ENCODE data around the gene MCU. TPM values are rescaled to one million over a fixed set of nuclear protein-coding genes. Genes with fewer than 3 reads are reported as not detected.

The MCU gene
- total and polyA plus RNA-seq, 2 of the 4 experiments (the other 2 are of a cell fraction) = 36.2 to 36.7 TPM

DNA sequence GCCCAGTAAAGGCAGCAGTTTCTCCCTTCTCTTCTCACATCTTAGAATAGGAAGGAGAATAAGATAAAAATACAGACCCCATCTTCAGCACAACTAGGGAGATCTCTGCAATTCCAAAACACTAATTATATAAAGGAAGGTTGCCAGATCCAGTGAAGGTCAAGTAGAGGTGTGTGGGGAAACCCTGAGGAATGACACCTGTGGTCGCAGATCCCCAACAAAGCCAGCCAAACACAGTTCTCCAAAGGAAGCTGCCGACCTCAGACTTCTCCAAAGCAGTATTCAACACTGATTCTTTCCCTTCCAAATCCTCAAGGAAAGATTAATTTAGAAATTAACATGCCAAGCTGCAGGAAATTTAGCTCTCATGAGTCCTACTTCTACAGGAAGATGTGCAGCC, 138.7 kb downstream of the MCU start:
- intact Hi-C loops (cut with micrococcal nuclease) (loop anchor here (5.0 kb wide), 2 partner anchors 232 to 453 kb away; no protein-coding TSS in a partner anchor), in situ Hi-C loops (cut with MboI; ENCODE audit: low sequenced_read_pairs) (loop anchor here (5.0 kb wide), 2 partner anchors 138 to 468 kb away; partner anchors contain the start of gene MCU), dilution Hi-C loops (cut with HindIII; ENCODE audit: low sequenced_read_pairs, unreplicated experiment) (no loop called here)
- no TSS peak for BruUV-seq (replicated peaks)
- peaks cover 4% of the 10 kb centered on the region; the same call in 1 of the 2 replicates for H4K20me1 ChIP-seq (ENCODE audit: insufficient read depth, low read length)
- H3K14ac ChIP-seq (replicated peaks; ENCODE audit: low read depth, low read length) = 0 out of 2 replicates have a peak overlapping the region, but pooled peaks have one; percentile 14
- no peak overlapping the region for H3K27ac ChIP-seq (ENCODE audit: insufficient read depth, low read length)
- H3K27me3 ChIP-seq (ENCODE audit: control insufficient read depth, insufficient read depth, low read length) = no peaks in the 10 kb centered on the region
- ChIA-PET POLR2A (ENCODE audit: unreplicated experiment) (no interaction called here), CTCF (no interaction called here)
- no peak overlapping the region for H2BK5ac ChIP-seq (ENCODE audit: low read depth, low read length, poor library complexity, severe bottlenecking)
- no peak overlapping the region for H2BK20ac ChIP-seq (ENCODE audit: low read depth, low read length)
- DNase-seq (no peak), ATAC-seq (ENCODE audit: low read depth) (no peak)
- no peak overlapping the region for H2AFZ ChIP-seq (replicated peaks; ENCODE audit: low read length, poor library complexity)
- no peaks in the 10 kb centered on the region for H3K9me3 ChIP-seq (ENCODE audit: control insufficient read depth, insufficient read depth, low read length)
- no CpG with 5 or more reads among the region's 2 CpGs for WGBS, 2 experiments (ENCODE audit: extremely low coverage in 2 of 2, insufficient read length in 1 of 2)
- peaks cover 2% of the 10 kb centered on the region; the same call in 1 of the 2 replicates for H3K36me3 ChIP-seq (ENCODE audit: control insufficient read depth, insufficient read depth, low read length)
- H3K79me1 ChIP-seq (ENCODE audit: low read depth in 1 of 2, low read length in 2 of 2) = peaks cover 21 to 44% of the 10 kb centered on the region in 2 experiments
- H3K18ac ChIP-seq (ENCODE audit: low read depth, low read length) = no peak overlapping the region
- no peak overlapping the region for H3K4me3 ChIP-seq (ENCODE audit: insufficient read depth, low read depth, low read length)
- no peak overlapping the region for H4K5ac ChIP-seq (ENCODE audit: low read depth, low read length)
- 0 out of 2 replicates have a peak overlapping the region, but pooled peaks have one; percentile 3 for H3K23ac ChIP-seq (ENCODE audit: low read depth, low read length)
- H4K8ac ChIP-seq (ENCODE audit: low read depth in 2 of 2, low read length in 2 of 2) = no peak overlapping the region
- H3K9ac ChIP-seq (ENCODE audit: low read depth, low read length) = no peak overlapping the region
- TF ChIP-seq CEBPB (IDR thresholded peaks at IDR 0.05; ENCODE audit: low read depth, low read length) = no peak
- TF ChIP-seq NFE2L2 (IDR thresholded peaks at IDR 0.05; ENCODE audit: low read depth, low read length) = no peak
- TF ChIP-seq RAD21 (IDR thresholded peaks at IDR 0.05; ENCODE audit: low read length) = no peak
- no peak for TF ChIP-seq SMC3 (IDR thresholded peaks at IDR 0.05; ENCODE audit: low read depth, low read length)
- TF ChIP-seq, protein P1, sequence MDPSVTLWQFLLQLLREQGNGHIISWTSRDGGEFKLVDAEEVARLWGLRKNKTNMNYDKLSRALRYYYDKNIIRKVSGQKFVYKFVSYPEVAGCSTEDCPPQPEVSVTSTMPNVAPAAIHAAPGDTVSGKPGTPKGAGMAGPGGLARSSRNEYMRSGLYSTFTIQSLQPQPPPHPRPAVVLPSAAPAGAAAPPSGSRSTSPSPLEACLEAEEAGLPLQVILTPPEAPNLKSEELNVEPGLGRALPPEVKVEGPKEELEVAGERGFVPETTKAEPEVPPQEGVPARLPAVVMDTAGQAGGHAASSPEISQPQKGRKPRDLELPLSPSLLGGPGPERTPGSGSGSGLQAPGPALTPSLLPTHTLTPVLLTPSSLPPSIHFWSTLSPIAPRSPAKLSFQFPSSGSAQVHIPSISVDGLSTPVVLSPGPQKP (IDR thresholded peaks at IDR 0.05; ENCODE audit: borderline replicate concordance, low read depth, low read length) = no peak
- no peak for TF ChIP-seq POLR2A (IDR thresholded peaks at IDR 0.05; ENCODE audit: low read depth, low read length)
- TF ChIP-seq BHLHE40 (IDR thresholded peaks at IDR 0.05; ENCODE audit: low read depth, low read length) = no peak
- TF ChIP-seq MAZ (IDR thresholded peaks at IDR 0.05; ENCODE audit: borderline replicate concordance, low read depth, low read length) = no peak
- no peak for TF ChIP-seq FOS (IDR thresholded peaks at IDR 0.05; ENCODE audit: low read depth, low read length)
- TF ChIP-seq MAFK (IDR thresholded peaks at IDR 0.05; ENCODE audit: low read depth, low read length) = no peak
- no peak for TF ChIP-seq RFX5 (IDR thresholded peaks at IDR 0.05; ENCODE audit: low read depth, low read length)
- no peak for TF ChIP-seq CHD1 (IDR thresholded peaks at IDR 0.05; ENCODE audit: low read depth, low read length)
- TF ChIP-seq, protein P2, sequence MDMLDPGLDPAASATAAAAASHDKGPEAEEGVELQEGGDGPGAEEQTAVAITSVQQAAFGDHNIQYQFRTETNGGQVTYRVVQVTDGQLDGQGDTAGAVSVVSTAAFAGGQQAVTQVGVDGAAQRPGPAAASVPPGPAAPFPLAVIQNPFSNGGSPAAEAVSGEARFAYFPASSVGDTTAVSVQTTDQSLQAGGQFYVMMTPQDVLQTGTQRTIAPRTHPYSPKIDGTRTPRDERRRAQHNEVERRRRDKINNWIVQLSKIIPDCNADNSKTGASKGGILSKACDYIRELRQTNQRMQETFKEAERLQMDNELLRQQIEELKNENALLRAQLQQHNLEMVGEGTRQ (IDR thresholded peaks at IDR 0.05; ENCODE audit: low read depth, low read length) = no peak
- TF ChIP-seq MXI1 (IDR thresholded peaks at IDR 0.05; ENCODE audit: borderline replicate concordance, low read depth, low read length) = no peak
- no peak for TF ChIP-seq CTCF (conservative IDR thresholded peaks at IDR 0.05; ENCODE audit: low read depth, low read length)
- no peak for TF ChIP-seq RCOR1 (IDR thresholded peaks at IDR 0.05; ENCODE audit: insufficient replicate concordance, low read length)
- H3K4me1 ChIP-seq (ENCODE audit: control insufficient read depth, insufficient read depth, low read length) = no peaks in the 10 kb centered on the region
- H3K56ac ChIP-seq (ENCODE audit: extremely low read depth, insufficient read depth, low read length) = no peak overlapping the region
- H2AK9ac ChIP-seq (replicated peaks; ENCODE audit: low read depth, low read length, poor library complexity) = no peak overlapping the region
- H2AK5ac ChIP-seq (ENCODE audit: low read depth, low read length) = no peak overlapping the region
- H3K4me2 ChIP-seq (ENCODE audit: low read depth, low read length) = no peak overlapping the region
- no peak overlapping the region for H2BK15ac ChIP-seq (ENCODE audit: low read depth, low read length)
- H3K9me1 ChIP-seq (ENCODE audit: insufficient read depth, low read length) = 0 out of 2 replicates have a peak, but pooled peaks cover under 1% of the 10 kb centered on the region
- no peak overlapping the region for H2BK120ac ChIP-seq (ENCODE audit: low read depth, low read length)
- H4K91ac ChIP-seq (ENCODE audit: insufficient read depth, low read depth, low read length) = no peak overlapping the region
- H3K4ac ChIP-seq (ENCODE audit: low read depth, low read length) = no peak overlapping the region

All from IMR-90 (cell line).